Tibial nerve (tissue), 4 donors: ENCODE measurements around the gene HGS.

Source experiments
- CTCF ChIP-seq, 5 experiments: fragments of 200-600 bp in 3 of 5; fragments of 450-650 bp in 2 of 5; sonication (generic) in 3 of 5; IDR thresholded peaks; one replicate each; pipeline ENCODE4 v1.5.1; 2016 to 2019; ENCODE audit warnings: antibody characterized with exemption in 5 of 5, mild to moderate bottlenecking in 3 of 5, moderate library complexity in 2 of 5
- EP300 ChIP-seq, 2 donors: sonication (generic); formaldehyde crosslinking; IDR thresholded peaks; one replicate each; pipeline ENCODE4 v1.6.1; 2017; ENCODE audit warnings: antibody characterized with exemption in 2 of 2, mild to moderate bottlenecking in 1 of 2
- POLR2A ChIP-seq, 2 donors: fragments of 450-650 bp; IDR thresholded peaks; one replicate each; pipeline ENCODE4 v1.6.1; 2017; ENCODE audit warnings: antibody characterized with exemption in 2 of 2, mild to moderate bottlenecking in 2 of 2, moderate library complexity in 2 of 2

GRCh38 chr17:81715872-81716673 lies 32.3 kb downstream of the HGS start:
- no peak for TF ChIP-seq POLR2A (IDR thresholded peaks at IDR 0.05)
- no peak for TF ChIP-seq CTCF (IDR thresholded peaks at IDR 0.05)
- TF ChIP-seq EP300 (IDR thresholded peaks at IDR 0.05) = no peak
